NCI-H2029 treated with DMSO at 0.1 percent for 48 hours (cell line): Measurements from ENCODE around the gene NDST1.
A peak's percentile ranks its signal among the peaks of the same experiment; 100 is the strongest.

ENCODE experiments used
- DNase-seq: peaks from one replicate; lab custom pipeline; 2025; lab: John Stamatoyannopoulos, UW

The NDST1 gene

DNA sequence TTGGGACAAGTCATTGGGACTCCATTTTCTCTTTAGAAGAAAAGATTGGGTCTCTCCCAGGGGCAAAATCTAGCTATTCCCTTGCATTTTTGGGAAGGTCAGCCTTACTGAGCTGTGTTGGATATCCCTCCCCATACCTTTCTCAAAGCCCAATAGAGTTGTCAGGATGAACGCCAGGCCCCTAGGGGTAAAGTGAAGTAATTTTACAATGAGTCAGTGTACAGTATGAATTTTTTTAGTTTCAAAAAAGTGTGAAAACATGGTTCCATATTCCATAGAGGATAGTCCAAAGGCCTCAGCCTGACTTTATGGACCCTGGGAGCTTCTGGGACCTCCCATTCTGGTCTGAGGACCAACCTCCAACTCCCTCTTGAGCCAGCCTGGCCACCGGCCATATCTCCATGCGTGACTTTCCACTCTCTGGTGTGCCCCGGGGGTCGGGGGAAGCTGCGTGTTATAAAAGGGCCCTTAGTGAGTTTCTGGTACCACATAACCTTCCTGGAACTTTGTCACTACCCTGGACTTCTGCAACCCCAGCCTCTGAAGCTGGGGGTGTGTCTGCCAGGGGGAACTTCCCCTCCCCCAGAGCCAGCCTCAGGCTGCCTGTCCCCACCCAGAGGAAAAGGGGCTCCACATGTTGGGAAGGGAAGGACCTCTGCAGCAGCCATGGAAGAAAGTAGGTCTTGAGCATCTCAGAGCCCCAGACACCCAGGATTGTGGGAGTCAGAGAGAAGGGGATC, 80.1 kb downstream of the NDST1 start:
- DNase-seq: no peak

DNA sequence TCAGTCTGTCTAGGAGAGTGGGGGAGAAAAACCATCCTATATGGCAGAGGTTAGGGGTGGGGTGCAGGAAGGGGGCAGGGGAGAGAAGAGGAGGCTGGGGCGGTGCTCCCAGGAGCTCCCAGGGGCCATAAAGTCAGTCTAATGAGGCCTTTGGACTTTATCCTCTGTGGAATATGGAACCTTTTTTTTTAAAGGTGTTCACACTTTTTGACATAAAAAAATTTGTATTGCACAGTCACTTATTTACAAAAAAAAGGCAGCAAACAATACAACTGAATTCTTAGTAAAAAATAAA, 80.6 kb downstream of the NDST1 start:
- DNase-seq: no peak

DNA sequence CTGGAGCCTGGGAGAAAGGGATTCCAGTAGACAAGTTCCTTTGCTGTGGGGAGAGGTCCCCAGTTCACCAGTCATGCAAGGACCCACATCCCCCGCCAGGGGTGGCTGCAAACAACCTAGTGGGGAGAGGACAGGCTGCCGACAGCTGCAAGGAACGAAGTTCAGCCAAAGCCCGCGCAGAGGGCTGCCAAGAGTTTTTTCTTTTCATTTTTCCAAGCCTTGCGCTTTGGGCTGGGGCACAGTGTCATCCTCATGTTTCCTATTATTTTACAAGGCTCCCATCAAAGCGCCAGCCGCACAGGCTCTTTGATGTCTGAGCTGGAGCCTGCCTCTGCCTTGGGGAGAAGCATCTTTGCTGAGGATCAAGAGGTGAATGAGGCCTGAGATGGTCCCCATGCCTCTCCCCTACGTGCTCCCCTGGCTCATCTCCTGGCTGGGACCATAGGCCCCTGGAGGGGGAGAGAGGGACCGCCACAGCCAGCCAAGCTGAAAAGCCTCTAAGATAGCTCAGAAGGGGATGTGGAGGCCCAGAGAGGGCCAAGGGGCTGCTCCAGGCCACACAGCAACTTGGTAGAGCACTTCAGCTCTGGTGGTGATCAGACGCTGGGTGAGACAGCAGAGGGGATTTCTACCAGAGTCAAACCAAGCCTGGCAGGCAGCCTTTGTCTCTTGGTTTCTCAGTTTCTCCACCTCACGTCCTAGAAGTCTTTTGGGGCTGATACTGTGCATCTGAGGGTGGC, 82.1 kb downstream of the NDST1 start:
- no peak for DNase-seq

DNA sequence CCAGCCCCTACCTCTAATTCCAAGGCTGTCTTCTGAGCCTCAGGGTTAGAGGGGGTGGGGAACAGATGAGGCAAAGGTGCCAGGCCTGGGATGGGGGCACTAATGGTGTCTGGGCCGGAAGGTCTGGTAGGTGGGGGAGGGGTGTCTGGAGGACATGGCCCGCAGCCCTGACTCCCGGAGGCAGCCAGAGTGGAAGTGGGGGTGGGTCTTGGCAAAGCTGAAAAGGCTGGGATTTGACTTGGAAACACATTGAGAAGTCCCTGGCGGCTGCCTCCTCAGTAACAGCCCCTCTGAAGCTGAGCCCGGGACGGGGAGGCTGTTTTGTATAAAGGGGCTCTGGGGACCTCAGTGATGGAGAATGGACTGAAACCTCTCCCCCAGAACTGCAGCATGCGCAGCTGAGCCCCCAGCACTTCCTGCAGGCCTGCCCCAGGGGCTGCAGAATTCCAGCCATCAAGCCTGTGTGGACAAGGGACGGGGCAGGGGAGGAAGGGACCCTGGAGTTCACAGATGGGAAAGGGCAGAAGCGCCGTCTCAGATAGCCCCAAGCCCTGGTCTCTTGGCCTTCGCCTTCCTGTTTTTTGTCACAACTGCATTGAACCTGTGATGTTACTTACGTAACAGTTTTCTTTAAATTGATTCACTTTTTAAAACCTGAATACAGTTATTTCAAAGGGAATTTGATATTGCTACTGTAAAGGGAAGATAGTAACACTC, 83.2 kb downstream of the NDST1 start:
- DNase-seq: no peak

DNA sequence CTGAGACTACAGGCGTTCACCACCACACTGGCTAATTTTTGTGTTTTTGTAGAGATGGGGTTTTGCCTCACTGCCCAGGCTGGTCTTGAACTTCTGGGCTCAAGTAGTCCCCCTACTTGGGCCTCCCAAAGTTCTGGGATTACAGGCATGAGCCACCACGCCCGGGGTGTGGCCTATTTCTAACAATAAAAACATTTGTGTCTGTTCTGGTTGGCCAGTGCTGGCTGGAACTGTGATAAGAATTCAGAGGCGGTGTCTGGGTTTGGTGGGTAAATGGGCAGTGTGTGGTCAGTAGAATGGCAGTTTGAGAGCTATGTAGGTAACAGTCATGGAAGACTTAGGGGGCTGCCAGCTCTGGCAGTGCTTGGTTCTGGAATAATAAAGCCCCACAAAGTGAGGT, 85.7 kb downstream of the NDST1 start:
- DNase-seq: no peak

DNA sequence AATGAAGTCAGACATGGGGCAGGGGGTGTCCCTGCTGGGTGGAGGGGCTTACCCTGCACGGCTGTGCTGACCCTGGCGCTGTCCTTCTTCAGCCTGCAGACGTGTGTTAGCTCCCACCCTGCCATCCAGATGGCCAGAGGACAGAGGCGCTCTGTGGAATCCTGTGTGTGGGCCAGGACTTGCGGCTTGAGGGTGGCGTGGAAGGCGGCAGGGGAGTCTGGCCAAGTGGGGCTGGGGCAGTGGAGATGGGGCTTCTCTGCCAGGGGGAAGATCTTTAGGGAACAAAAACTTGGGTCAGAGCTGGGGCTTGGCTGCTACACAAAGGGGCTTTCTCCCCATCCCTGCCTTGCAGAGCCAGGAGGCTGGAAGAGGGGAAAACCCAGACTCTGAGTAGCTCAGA, 86.1 kb downstream of the NDST1 start:
- no peak for DNase-seq

DNA sequence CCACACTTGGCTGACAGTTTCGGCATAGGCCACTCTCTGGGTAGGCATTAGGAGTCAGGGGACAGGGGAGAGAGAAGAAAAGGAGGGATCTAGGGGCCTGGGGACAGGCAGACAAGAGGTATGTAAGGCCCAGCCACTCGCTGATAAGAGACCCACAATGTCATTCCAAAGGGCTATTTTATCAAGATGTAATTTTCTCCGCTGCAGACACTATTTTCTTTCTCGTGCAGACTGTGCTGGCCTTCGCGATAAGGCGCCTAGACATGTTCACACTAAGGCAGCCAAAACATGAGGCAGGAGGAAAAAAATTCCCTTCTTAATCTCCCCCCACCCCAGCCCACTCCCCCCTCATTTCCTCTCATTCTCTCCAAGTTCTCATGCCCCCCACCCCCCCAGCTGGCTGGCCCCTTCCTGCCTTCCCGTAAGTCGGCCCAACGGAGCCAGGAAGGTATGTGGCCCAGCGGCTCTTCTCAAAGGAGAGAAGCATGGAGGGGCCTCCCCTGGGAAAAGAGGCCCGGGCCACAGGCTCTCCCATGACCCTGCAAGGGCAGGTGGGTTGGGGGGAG, 87.6 kb downstream of the NDST1 start:
- DNase-seq: no peak

DNA sequence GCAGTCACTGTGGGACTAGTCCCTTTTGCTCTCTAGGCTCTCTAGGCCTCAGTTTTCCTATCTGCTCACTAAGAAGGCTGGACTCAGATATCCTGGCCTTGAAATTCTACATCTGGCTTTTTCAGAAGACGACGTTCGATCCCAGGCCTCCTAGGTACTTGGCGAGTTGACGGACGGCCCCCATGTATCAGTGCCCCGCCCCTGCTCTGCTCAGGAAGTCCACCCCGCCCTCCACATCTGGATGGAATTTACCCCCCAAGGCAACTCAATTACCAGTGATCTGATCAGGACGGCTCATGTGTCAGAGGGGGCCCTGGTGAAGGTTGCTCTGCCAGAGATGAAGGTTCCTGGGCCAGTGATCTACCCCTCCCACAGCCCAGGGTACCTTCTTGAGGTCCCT, 88.4 kb downstream of the NDST1 start:
- no peak for DNase-seq

DNA sequence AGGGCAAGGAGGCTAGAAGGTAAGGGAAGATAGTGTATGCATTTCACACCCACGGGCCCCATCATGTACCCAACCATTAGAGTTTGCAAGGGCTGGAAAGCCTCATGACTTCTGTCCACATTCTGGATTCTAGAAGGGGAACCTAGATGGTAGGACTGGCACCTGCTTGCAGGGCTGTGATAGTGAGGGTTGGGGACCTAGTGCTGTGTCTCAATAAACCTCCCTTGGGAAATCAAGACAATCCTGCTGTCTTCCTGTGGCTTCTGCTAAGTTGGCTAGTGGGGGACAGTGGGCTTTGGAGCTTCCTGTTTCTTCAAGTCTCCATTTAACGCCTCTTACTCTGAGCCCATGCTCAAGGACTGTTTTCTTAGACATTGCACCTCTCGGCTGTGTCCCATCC, 88.9 kb downstream of the NDST1 start:
- no peak for DNase-seq

DNA sequence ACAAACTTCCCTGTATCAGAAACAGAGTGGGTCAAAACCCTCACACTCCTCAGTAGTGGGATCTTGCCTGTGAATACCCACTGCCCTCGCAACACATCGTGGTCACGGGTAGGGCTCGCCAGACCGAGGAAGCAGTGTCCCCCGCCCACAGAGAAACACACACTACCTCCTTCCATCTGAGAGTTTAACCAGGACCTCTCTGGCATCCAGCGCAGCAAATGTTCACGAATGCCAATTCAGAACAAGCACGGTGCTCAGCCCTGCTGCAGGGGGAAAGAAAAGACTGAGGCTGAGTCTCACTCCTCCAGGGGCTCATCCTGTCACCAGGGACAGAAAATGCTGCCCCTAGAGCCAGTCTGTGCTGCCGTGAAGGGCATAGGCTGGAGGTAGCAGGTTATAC, 90.1 kb downstream of the NDST1 start:
- no peak for DNase-seq

DNA sequence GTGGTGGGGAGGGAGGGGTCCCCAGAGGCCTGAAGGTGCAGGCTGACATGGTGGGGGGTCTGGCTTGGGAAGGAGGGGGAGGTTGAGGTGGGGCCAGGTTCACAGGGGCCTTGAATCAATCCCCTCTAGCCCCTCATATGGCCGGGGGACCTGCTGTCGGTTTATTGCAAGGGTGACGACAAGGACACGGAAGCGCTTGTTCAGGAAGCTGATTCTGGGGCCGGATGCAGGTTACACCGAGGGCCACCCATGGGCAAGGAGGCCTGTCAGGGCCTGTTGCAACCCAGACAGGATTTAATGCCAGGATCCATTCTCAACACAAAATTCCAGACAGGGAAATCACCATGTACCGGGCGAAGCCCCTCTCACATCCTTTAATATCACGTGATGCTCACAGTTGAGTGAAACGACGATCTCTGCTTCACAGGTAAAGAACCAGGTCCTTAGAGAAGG, 90.9 kb downstream of the NDST1 start:
- DNase-seq: no peak

DNA sequence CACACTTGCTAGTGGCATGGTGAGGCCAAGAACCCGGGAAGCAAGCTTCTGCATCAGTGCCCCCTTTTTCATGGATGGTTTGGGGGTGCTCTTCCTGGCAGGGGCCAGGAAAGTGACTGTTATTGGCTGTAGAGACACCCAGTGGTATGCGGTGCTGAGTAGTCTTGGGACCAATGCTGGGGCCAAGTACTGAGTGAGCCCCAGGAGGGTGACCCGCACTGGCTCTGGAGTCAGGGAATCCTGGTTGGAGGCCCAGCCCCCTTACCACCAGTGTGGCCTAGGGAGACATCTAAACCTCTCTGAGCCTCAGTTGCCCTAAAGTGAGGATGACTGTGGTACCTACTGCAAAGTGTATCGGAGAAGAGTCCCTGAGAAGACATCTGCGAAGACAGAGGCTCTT, 91.3 kb downstream of the NDST1 start:
- DNase-seq: no peak

DNA sequence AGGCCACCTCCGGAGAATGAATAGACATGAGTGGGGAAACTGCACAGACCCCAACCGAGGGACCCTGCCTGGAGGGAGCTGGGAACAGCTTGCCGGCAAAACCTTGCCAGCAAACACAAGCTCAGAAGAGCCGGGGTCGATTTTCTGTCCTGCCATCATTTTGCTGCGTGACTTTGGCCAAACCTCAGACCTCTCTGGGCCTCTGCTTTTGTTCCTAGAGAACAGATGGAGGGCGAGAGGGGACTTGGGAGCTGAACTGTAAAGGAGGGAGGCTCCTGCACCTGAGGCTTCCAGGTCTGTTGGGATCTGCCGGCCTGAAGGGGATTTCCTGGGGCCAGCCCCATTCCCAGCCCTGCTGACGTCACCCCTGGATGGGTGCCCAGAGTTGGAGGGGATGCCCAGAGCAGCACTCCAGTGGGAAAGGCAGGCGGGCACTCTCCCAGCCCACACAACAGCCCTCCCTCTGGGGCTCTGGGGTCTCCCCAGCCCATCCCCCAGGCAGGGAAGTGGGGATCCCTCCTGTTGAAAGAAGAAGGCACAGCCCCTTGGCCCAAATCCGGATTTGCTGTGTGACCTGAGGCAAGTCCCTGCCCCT, 92.1 kb downstream of the NDST1 start:
- peak; percentile 57 for DNase-seq

DNA sequence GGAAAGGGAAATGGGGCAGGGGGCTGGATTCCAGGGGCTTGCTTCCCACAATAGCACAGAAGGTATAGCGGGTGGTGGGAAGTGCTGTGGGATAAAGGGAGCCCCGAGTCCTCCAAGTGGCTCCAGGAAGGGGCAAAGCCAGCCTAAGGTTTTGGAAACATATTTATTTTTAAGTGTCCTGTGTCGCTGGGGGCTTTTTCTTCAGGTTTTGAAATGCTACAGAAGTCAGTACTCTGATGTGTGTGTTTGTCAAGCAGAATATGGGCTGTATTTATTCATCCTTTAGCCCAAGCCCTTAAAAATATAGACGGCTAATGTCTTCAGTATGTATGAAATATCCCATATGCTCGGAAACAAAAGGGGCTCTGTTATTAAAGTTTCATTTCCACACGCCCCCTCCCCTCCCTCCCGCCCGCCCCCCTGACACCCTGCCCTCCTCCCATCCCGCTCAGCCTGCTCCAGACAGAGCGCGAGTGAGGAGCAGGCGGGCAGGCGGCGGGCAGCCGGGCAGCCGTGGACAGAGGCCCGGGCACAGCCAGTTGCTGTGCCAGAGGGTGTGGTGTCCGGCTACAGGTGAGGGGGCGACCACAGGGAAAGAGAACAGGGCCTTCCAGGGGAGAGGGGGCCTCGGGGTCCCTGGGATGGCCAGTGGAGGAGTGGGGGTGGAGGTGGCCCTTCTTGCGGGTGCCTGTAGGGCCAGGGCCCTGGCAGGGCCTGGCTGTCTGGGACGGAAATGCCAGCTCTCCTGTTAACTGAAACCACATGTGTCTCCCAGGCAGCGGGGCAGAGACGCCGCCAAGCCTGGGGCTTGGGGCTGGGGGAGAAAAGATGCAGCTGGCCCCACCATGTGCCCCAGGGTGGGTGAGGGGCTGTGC, 92.9 kb downstream of the NDST1 start:
- no peak for DNase-seq

DNA sequence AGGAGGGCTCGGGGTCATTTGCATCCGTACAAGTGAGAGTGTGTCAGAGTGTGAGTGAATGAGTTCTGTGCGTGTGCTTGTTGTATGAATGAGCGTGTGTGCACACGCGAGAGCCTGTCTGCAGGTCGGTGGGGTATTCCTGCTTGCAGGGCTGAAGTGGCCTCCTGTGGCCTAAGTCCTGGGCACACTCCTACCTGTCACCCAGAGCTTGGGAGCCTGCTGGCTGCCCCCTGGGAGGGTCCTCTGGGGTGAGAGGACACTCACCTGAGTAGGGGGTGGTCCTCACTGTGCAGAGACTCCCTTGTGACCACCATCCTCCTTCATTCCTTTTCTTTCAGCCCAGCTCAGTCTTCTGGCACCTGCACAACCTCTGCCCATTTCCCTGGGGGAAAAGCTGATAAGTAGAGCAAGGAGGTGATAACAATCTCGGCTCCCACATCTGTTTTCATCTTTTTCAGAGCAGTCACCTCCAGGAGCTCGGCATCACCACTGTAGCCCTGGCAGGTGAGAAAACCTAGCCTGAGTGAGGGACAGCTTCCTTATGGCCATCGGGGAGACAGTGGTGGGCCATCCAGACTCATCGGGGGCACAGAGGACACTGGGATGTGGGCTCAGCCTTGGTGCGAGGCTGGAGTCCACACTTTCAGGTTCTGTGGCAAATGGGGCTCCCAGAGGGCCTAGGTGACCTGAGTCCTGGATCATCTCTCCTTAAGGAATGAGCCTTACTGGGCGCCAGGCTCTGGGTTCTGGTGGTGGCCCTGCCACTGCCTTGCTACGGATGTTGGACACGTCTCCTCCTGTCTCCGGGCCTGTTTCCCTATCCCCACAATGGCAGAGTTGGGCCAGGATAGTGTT, 93.8 kb downstream of the NDST1 start:
- DNase-seq: no peak

DNA sequence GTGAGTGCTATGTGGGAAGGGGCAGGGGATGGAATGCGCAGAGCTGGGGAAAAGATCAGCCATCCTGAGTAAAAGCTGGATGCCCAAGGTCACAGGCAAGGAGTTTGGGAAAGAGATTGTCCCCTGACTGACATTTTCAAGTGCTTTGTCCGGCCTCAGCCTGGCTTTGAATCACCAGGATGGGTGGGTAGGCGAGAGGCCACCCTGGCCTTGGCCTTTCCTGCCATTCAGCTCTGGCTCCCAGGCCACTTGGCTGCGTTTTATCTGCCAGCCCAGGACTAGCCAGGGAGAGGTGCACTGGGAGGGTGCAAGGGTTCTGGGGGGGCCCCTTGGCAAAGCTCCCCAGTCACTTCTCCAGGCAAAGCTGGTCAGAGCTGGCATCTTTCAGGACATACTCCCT, 95.1 kb downstream of the NDST1 start:
- no peak for DNase-seq

DNA sequence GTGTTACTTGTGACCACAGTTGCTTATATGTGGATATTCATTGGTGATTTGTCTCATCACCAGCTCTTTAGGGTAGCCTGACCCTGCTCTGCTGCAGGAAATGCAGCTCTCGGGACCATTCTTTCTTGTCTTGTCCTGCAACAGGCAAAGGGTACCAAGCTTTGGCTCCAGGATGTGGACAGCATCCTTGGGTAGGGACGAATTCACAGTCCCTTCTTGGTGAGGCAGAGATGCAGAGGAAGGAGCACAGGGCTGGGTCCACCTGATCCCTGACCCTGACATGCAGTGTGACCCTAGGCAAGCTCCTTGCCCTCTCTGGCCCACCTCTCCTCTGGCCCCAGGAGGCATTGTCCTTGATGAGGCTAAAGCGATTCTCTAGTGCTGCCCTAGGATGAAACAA, 95.6 kb downstream of the NDST1 start:
- DNase-seq: no peak

DNA sequence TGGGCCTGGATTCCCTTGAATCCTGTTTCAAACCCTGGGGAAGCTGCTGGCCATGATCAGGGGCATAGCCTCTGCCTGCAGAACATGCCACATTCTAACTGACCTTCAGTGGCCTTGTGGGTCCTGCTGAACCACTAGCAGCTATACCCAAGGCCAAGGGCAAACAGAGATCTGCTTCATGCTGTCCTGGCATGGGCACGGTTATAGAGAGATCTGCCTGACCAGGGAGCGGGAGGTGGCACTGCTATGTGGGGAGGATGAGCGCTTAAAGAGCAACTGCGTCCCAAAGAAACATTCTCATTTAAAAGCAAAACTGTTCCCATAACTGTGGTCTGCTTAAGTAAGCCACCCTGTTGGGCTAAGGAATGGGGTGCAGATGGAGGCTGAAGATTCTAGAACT, 96.1 kb downstream of the NDST1 start:
- DNase-seq: no peak

DNA sequence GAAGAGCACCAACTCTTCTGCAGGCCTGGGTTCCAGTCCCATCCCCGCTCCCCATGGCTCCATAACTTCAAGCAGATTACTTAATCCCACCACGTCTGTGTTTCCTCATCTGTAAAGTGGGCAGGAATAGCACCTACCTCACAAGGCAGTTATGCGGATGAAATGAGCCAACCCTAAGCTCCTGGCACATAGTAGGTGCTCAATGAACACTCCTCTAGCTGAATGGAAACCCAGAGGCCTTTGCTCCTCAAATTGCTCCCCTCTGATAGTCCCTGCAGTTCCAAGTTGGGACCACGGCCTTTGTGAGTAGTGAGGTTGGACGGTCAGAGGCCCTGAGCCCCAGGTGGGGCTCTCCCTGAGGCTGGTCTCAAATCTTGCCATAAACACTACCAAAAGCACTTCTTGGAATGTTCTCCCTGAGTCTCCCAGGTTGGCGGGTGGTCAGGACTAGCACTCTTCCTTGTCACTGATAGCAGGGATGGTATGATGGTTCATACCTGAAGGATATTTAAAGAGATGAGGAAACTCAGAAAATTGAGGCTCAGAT, 97.0 kb downstream of the NDST1 start:
- DNase-seq: no peak

DNA sequence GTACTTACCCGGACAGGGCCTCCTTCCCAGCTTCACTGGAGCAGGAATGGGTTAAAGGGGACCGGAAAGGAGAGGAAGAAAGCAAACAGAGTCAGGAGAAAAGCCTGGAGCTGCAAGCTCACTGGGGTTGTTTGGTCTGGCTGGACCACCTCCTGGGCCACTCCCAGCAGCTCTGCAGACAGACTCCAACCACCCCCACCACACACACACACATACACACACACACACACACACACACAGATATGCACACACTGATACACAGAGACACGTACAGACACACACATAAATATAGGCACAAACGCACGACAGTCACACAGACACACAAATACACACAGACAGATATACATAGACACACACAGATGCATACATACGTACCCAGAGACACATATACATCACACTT, 97.6 kb downstream of the NDST1 start:
- no peak for DNase-seq
